ENCODE measurements around the gene NUDT22. TPM values are rescaled to one million over a fixed set of nuclear protein-coding genes. Genes with fewer than 3 reads are reported as not detected.
A peak's percentile ranks its signal among the peaks of the same experiment; 100 is the strongest.

The NUDT22 gene
- total and polyA plus RNA-seq, 2 of the 4 experiments (the other 2 are of a cell fraction) = 21.3 to 44.6 TPM

- H2BK20ac ChIP-seq (ENCODE audit: low read depth, low read length) = no peak overlapping the region
- no peaks in the 10 kb centered on the region for H3K27me3 ChIP-seq (ENCODE audit: control insufficient read depth, insufficient read depth, low read length)
- no peak overlapping the region for H4K5ac ChIP-seq (ENCODE audit: low read depth, low read length)
- no peak overlapping the region for H2AK5ac ChIP-seq (ENCODE audit: low read depth, low read length)
- H3K4ac ChIP-seq (ENCODE audit: low read depth, low read length) = no peak overlapping the region; the same call in 1 of the 2 replicates
- no peak for ATAC-seq (ENCODE audit: low read depth)
- no peak overlapping the region for H2BK5ac ChIP-seq (ENCODE audit: low read depth, low read length, poor library complexity, severe bottlenecking)
- no peak overlapping the region for H4K91ac ChIP-seq (ENCODE audit: insufficient read depth, low read depth, low read length)
- POLR2A ChIA-PET (ENCODE audit: unreplicated experiment) = interaction anchor here (0.6 kb wide), 1 partner anchor 97 kb away, joined by 5 read pairs; no protein-coding TSS in a partner anchor
- H3K18ac ChIP-seq (ENCODE audit: low read depth, low read length) = no peak overlapping the region
- H2BK15ac ChIP-seq (ENCODE audit: low read depth, low read length) = no peak overlapping the region
- no peak overlapping the region for H4K8ac ChIP-seq (ENCODE audit: low read depth in 2 of 2, low read length in 2 of 2)
- no CpG with 5 or more reads among the region's 16 CpGs for WGBS, 2 experiments (ENCODE audit: extremely low coverage in 2 of 2, insufficient read length in 1 of 2)
- no peak overlapping the region for H3K27ac ChIP-seq (ENCODE audit: insufficient read depth, low read length)
- no peak overlapping the region for H3K23ac ChIP-seq (ENCODE audit: low read depth, low read length)
- no peak overlapping the region for H2BK120ac ChIP-seq (ENCODE audit: low read depth, low read length)
- DNase-seq = no peak
- no peak overlapping the region for H3K4me2 ChIP-seq (ENCODE audit: low read depth, low read length)
- peaks cover 56% of the 10 kb centered on the region for H3K36me3 ChIP-seq (ENCODE audit: control insufficient read depth, insufficient read depth, low read length)
- no peak overlapping the region for H2AFZ ChIP-seq (replicated peaks; ENCODE audit: low read length, poor library complexity)
- peaks cover 0 to 44% of the 10 kb centered on the region in 2 experiments; a peak in 3 of 4 replicates for H3K79me1 ChIP-seq (ENCODE audit: low read depth in 1 of 2, low read length in 2 of 2)
- H3K4me3 ChIP-seq (ENCODE audit: insufficient read depth, low read depth, low read length) = no peak overlapping the region
- no peak overlapping the region for H3K56ac ChIP-seq (ENCODE audit: extremely low read depth, insufficient read depth, low read length)
- peaks cover 13% of the 10 kb centered on the region; the same call in 1 of the 2 replicates for H4K20me1 ChIP-seq (ENCODE audit: insufficient read depth, low read length)
- intact Hi-C loops (cut with micrococcal nuclease) (loop anchor here (1.0 to 10.0 kb wide), 2 partner anchors 97 to 451 kb away; no protein-coding TSS in a partner anchor), dilution Hi-C loops (cut with HindIII; ENCODE audit: low sequenced_read_pairs, unreplicated experiment) (no loop called here), in situ Hi-C loops (cut with MboI; ENCODE audit: low sequenced_read_pairs) (loop anchor here (5.0 kb wide), 1 partner anchor 98 kb away; the partner anchor contains the start of gene CATSPERZ)
- H3K4me1 ChIP-seq (ENCODE audit: control insufficient read depth, insufficient read depth, low read length) = peaks cover 10% of the 10 kb centered on the region
- CTCF ChIA-PET = interaction anchor here (0.6 to 2.0 kb wide), 10 partner anchors 11 to 151 kb away, joined by 3 to 12 read pairs (median 6); partner anchors contain the start of genes ESRRA and FKBP2
- H3K9ac ChIP-seq (ENCODE audit: low read depth, low read length) = no peak overlapping the region
- no peak overlapping the region for H2AK9ac ChIP-seq (replicated peaks; ENCODE audit: low read depth, low read length, poor library complexity)
- BruUV-seq (replicated peaks) = TSS peak; percentile 96
- H3K9me3 ChIP-seq (ENCODE audit: control insufficient read depth, insufficient read depth, low read length) = no peaks in the 10 kb centered on the region
- TF ChIP-seq CEBPB (IDR thresholded peaks at IDR 0.05; ENCODE audit: low read depth, low read length) = no peak
- no peak for TF ChIP-seq CHD1 (IDR thresholded peaks at IDR 0.05; ENCODE audit: low read depth, low read length)
- TF ChIP-seq NFE2L2 (IDR thresholded peaks at IDR 0.05; ENCODE audit: low read depth, low read length) = no peak
- TF ChIP-seq MAZ (IDR thresholded peaks at IDR 0.05; ENCODE audit: borderline replicate concordance, low read depth, low read length) = no peak
- TF ChIP-seq RFX5 (IDR thresholded peaks at IDR 0.05; ENCODE audit: low read depth, low read length) = no peak
- no peaks in the 10 kb centered on the region for H3K9me1 ChIP-seq (ENCODE audit: insufficient read depth, low read length)
- H3K14ac ChIP-seq (replicated peaks; ENCODE audit: low read depth, low read length) = no peak overlapping the region
Observed at GRCh38 chr11:64204080-64204440, 22.0 kb upstream of the NUDT22 start.

All from IMR-90 (cell line).